Astrocyte of the cerebellum (primary cell): ENCODE results near the gene SUN3.

ENCODE experiments used
- DNase-seq: peaks from one replicate; pipeline ENCODE4 v3.0.0-alpha.2; 2011; ENCODE audit warnings: low read depth
- H3K4me3 ChIP-seq: 2 replicates; pipeline ENCODE4 v1.5.1; 2011; ENCODE audit warnings: mild to moderate bottlenecking, low read depth, low read length, moderate library complexity
- CTCF ChIP-seq: IDR thresholded peaks from 2 replicates; pipeline ENCODE4 v1.5.1; 2012; ENCODE audit warnings: low read length, low read depth, moderate library complexity, mild to moderate bottlenecking; ENCODE audit errors: missing control alignments
- in situ Hi-C: cut with HindIII; loops from 2 replicates; pipeline ENCODE4 v1.10.0; 2017; ENCODE audit warnings: low sequenced_read_pairs

SUN3 gene

GRCh38 chr7:47962262-47962661 is 66.6 kb downstream of the SUN3 start:
- DNase-seq: no peak
- in situ Hi-C loops: no loop called here
- H3K4me3 ChIP-seq: no peak overlapping the region
- no peak for TF ChIP-seq CTCF

GRCh38 chr7:47957156-47957555 is 71.8 kb downstream of the SUN3 start:
- DNase-seq: no peak
- in situ Hi-C loops: loop anchor here (10.0 kb wide), 1 partner anchor 62 kb away; no protein-coding TSS in a partner anchor
- no peak overlapping the region for H3K4me3 ChIP-seq
- TF ChIP-seq CTCF: no peak

GRCh38 chr7:47956220-47956619 is 72.7 kb downstream of the SUN3 start:
- DNase-seq: no peak

GRCh38 chr7:47954231-47954911 is 74.5 kb downstream of the SUN3 start:
- DNase-seq: peak; percentile 92
- TF ChIP-seq CTCF: no peak
- H3K4me3 ChIP-seq: no peak overlapping the region
- in situ Hi-C loops: loop anchor here (10.0 kb wide), 1 partner anchor 60 kb away; no protein-coding TSS in a partner anchor

More at GRCh38 chr7:47956220-47956619, 72.7 kb downstream of the SUN3 start:
- H3K4me3 ChIP-seq: no peak overlapping the region
- no peak for TF ChIP-seq CTCF
- in situ Hi-C loops: loop anchor here (10.0 kb wide), 1 partner anchor 61 kb away; no protein-coding TSS in a partner anchor

GRCh38 chr7:47953822-47954221 is 75.1 kb downstream of the SUN3 start:
- DNase-seq: no peak
- no peak overlapping the region for H3K4me3 ChIP-seq
- in situ Hi-C loops: loop anchor here (10.0 kb wide), 1 partner anchor 59 kb away; no protein-coding TSS in a partner anchor
- TF ChIP-seq CTCF: no peak

- in situ Hi-C loops: loop anchor here (10.0 kb wide), 1 partner anchor 57 kb away; no protein-coding TSS in a partner anchor
- no peak overlapping the region for H3K4me3 ChIP-seq
- no peak for TF ChIP-seq CTCF
- DNase-seq: no peak
These were observed 76.7 kb downstream of the SUN3 start for GRCh38 chr7:47952224-47952623.
